PC-3 (cell line): ENCODE data around the gene LRRC51. TPM values are rescaled to one million over a fixed set of nuclear protein-coding genes. Genes with fewer than 3 reads are reported as not detected.

Experiments used
- ATAC-seq: fragments of 200-7000 bp; cut with Tn5 transposase; 2 replicates; pipeline ENCODE4 v1.9.1; 2020; ENCODE audit warnings: mild to moderate bottlenecking, moderate library complexity
- BruUV-seq: library from RNA; stranded (reverse); fragments of 400-500 nt; replicated peaks from 2 replicates; lab custom pipeline; 2021; lab: Mats Ljungman, UMichigan
- CTCF ChIA-PET: fragments of 300-600 bp; sonication (Branson Sonifier 250); formaldehyde crosslinking; loops from one replicate; lab custom pipeline; 2022; ENCODE audit warnings: antibody characterized with exemption; lab: Charles Lee
- POLR2A ChIA-PET: fragments of 300-600 bp; sonication (Branson Sonifier 250); formaldehyde crosslinking; loops from one replicate; lab custom pipeline; 2022; ENCODE audit warnings: antibody characterized with exemption; ENCODE audit not compliant: unreplicated experiment; lab: Charles Lee
- DNase-seq: peaks from one replicate; pipeline ENCODE4 v3.0.0-alpha.2; 2015
- H2AFZ ChIP-seq: fragments of 300-600 bp; sonication (generic); 2 replicates; pipeline ENCODE4 v1.6.0; 2016; ENCODE audit warnings: antibody characterized with exemption, low read length
- H3F3A ChIP-seq: fragments of 300-600 bp; sonication (generic); one replicate; pipeline ENCODE4 v1.6.0; 2017; ENCODE audit warnings: antibody characterized with exemption, low read length, control low read depth, mild to moderate bottlenecking; ENCODE audit not compliant: unreplicated experiment
- H3K27ac ChIP-seq: fragments of 300-600 bp; sonication (generic); 2 replicates; pipeline ENCODE4 v1.5.1; 2016; ENCODE audit warnings: mild to moderate bottlenecking, low read length
- H3K27me3 ChIP-seq: fragments of 300-600 bp; sonication (generic); 2 replicates; pipeline ENCODE4 v1.6.1; 2016; ENCODE audit warnings: low read length, mixed read lengths
- H3K36me3 ChIP-seq: fragments of 300-600 bp; sonication (generic); 2 replicates; pipeline ENCODE4 v1.6.1; 2016; ENCODE audit warnings: low read depth, mixed run types, low read length, mixed read lengths
- H3K4me1 ChIP-seq: fragments of 300-600 bp; sonication (generic); 2 replicates; pipeline ENCODE4 v1.5.1; 2016; ENCODE audit warnings: low read length; ENCODE audit not compliant: insufficient read depth
- H3K4me2 ChIP-seq: fragments of 300-600 bp; sonication (generic); 2 replicates; pipeline ENCODE4 v1.6.0; 2016; ENCODE audit warnings: low read length
- H3K4me3 ChIP-seq: fragments of 300-600 bp; sonication (generic); 2 replicates; pipeline ENCODE4 v1.5.1; 2016; ENCODE audit warnings: mild to moderate bottlenecking, low read length, mixed read lengths
- H3K79me2 ChIP-seq: fragments of 300-600 bp; sonication (generic); 2 replicates; pipeline ENCODE4 v1.6.1; 2017; ENCODE audit warnings: low read length, mixed read lengths
- H3K9ac ChIP-seq: fragments of 300-600 bp; sonication (generic); 2 replicates; pipeline ENCODE4 v1.6.0; 2016; ENCODE audit warnings: mild to moderate bottlenecking, low read length
- H3K9me2 ChIP-seq: fragments of 300-600 bp; sonication (generic); replicated peaks from 2 replicates; pipeline ENCODE4 v1.6.1; 2016; ENCODE audit warnings: mixed run types, low read length, mixed read lengths
- H3K9me3 ChIP-seq: fragments of 300-600 bp; sonication (generic); 2 replicates; pipeline ENCODE4 v1.6.1; 2016; ENCODE audit warnings: low read length, mixed read lengths
- H4K20me1 ChIP-seq: fragments of 300-600 bp; sonication (generic); 2 replicates; pipeline ENCODE4 v1.6.1; 2016; ENCODE audit warnings: low read length, mixed read lengths
- EZH2 ChIP-seq: fragments of 300-600 bp; sonication (generic); IDR thresholded peaks from one replicate; pipeline ENCODE4 v1.6.1; 2017; ENCODE audit warnings: antibody characterized with exemption, mild to moderate bottlenecking, low read length; ENCODE audit not compliant: unreplicated experiment
- EZH2phosphoT487 ChIP-seq: fragments of 300-600 bp; sonication (generic); IDR thresholded peaks from 2 replicates; pipeline ENCODE4 v1.6.1; 2018; ENCODE audit warnings: mild to moderate bottlenecking, antibody characterized with exemption, low read length, borderline replicate concordance
- intact Hi-C: fragments of 100-400 bp; cut with micrococcal nuclease; formaldehyde crosslinking; loops from 2 replicates; pipeline ENCODE4 v1.9.0; 2023
- total RNA-seq: library from RNA; depleted of rRNA; stranded (reverse); fragments of >200 nt; gene quantifications from 2 replicates; pipeline ENCODE4 v1.2.3, GENCODE V29; 2014
- TF ChIP-seq, protein P1 (sequence below): fragments of 300-600 bp; sonication (generic); conservative IDR thresholded peaks from 2 replicates; pipeline ENCODE4 v1.5.1; 2017; ENCODE audit warnings: antibody characterized with exemption, low read depth, mild to moderate bottlenecking, low read length

The LRRC51 gene
- total RNA-seq, 1 experiment from 2014 or later = 5.8 TPM

GRCh38 chr11:72081184-72081644 is 564 bp downstream of the LRRC51 start:
- Histone ChIP-seq H4K20me1 (peaks cover 12% of the 10 kb centered on the region; the same call in 1 of the 2 replicates), H3K9ac (peak overlapping the region; percentile 78), H3K79me2 (peaks cover 41% of the 10 kb centered on the region), H3K9me3 (no peaks in the 10 kb centered on the region), H3K9me2 (no peaks in the 10 kb centered on the region), H3K4me2 (peak overlapping the region; percentile 85), H3K27ac (peak overlapping the region; percentile 69), H3K36me3 (no peaks in the 10 kb centered on the region), H3K4me3 (peak overlapping the region; percentile 86), H3F3A (no peaks in the 10 kb centered on the region), H3K4me1 (peaks cover 31% of the 10 kb centered on the region), H3K27me3 (no peaks in the 10 kb centered on the region), H2AFZ (peak overlapping the region; percentile 93)
- DNase-seq (no peak), ATAC-seq (no peak)
- ChIA-PET POLR2A (no interaction called here), CTCF (interaction anchor here (1.4 kb wide), 1 partner anchor 10 kb away, joined by 4 read pairs; no protein-coding TSS in a partner anchor)
- TF ChIP-seq EZH2phosphoT487 = no peak
- TF ChIP-seq EZH2 = no peak
- intact Hi-C loops = loop anchor here (2.0 kb wide), 1 partner anchor 56 kb away; no protein-coding TSS in a partner anchor
- TSS peak; percentile 73 for BruUV-seq

DNA sequence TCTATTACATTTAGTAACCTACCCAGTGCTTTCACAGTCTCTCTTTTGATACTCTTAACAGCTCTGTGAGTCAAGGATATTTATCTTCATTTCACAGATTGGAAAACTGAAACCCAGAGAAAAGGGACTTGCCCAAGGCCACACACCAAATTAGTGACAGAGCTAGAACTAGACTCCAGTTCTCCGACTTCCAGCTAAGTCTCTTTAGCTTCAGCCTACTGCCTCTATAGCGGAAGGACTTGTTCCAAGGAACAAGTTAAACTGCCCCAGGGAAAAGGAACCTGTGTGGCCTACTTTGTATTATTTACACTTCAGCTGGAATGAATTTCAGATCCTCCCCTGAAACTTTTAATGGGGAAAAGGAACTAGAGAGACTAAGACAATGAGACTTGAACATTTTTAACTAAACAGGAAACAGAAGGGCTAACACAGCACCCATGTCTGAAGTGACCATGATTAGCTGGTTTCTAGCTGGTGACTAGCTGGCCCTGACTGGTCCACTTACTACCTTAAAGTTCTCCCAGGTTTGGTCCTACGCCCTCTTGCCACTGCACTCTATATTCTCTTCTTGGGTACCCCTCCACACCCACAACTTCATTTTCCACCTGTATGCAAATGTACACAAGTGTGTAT is 1.3 kb downstream of the LRRC51 start:
- H3K4me1 ChIP-seq = peaks cover 31% of the 10 kb centered on the region
- H3F3A ChIP-seq = no peaks in the 10 kb centered on the region
- H3K4me3 ChIP-seq = peak overlapping the region; percentile 86; the same call in 1 of the 2 replicates
- intact Hi-C loops = loop anchor here (2.0 kb wide), 1 partner anchor 57 kb away; no protein-coding TSS in a partner anchor
- peaks cover 12% of the 10 kb centered on the region; the same call in 1 of the 2 replicates for H4K20me1 ChIP-seq
- H2AFZ ChIP-seq = peak overlapping the region; percentile 93
- no peaks in the 10 kb centered on the region for H3K27me3 ChIP-seq
- H3K9ac ChIP-seq = no peak overlapping the region
- no peak for ATAC-seq
- BruUV-seq = no TSS peak
- H3K36me3 ChIP-seq = no peaks in the 10 kb centered on the region
- peak overlapping the region; percentile 85 for H3K4me2 ChIP-seq
- ChIA-PET CTCF (interaction anchor here (0.6 to 1.4 kb wide), 2 partner anchors 10 to 49 kb away, joined by 4 to 5 read pairs; no protein-coding TSS in a partner anchor), POLR2A (interaction anchor here (0.5 kb wide), 1 partner anchor 38 kb away, joined by 3 read pairs; no protein-coding TSS in a partner anchor)
- peak overlapping the region; percentile 69 for H3K27ac ChIP-seq
- no peaks in the 10 kb centered on the region for H3K9me3 ChIP-seq
- peak; percentile 73 for DNase-seq
- peaks cover 33% of the 10 kb centered on the region for H3K79me2 ChIP-seq
- no peaks in the 10 kb centered on the region for H3K9me2 ChIP-seq
- TF ChIP-seq EZH2phosphoT487 (no peak), EZH2 (no peak)
- TF ChIP-seq, protein P1, sequence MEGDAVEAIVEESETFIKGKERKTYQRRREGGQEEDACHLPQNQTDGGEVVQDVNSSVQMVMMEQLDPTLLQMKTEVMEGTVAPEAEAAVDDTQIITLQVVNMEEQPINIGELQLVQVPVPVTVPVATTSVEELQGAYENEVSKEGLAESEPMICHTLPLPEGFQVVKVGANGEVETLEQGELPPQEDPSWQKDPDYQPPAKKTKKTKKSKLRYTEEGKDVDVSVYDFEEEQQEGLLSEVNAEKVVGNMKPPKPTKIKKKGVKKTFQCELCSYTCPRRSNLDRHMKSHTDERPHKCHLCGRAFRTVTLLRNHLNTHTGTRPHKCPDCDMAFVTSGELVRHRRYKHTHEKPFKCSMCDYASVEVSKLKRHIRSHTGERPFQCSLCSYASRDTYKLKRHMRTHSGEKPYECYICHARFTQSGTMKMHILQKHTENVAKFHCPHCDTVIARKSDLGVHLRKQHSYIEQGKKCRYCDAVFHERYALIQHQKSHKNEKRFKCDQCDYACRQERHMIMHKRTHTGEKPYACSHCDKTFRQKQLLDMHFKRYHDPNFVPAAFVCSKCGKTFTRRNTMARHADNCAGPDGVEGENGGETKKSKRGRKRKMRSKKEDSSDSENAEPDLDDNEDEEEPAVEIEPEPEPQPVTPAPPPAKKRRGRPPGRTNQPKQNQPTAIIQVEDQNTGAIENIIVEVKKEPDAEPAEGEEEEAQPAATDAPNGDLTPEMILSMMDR = no peak

GRCh38 chr11:72083414-72083813 is 2.8 kb downstream of the LRRC51 start:
- Histone ChIP-seq H3F3A (no peaks in the 10 kb centered on the region), H3K36me3 (no peaks in the 10 kb centered on the region; the same call in 1 of the 2 replicates), H3K9me2 (no peaks in the 10 kb centered on the region), H3K4me3 (no peak overlapping the region), H3K27ac (no peak overlapping the region), H4K20me1 (peaks cover 6% of the 10 kb centered on the region; the same call in 1 of the 2 replicates), H3K9ac (no peak overlapping the region), H3K27me3 (no peaks in the 10 kb centered on the region), H3K9me3 (no peaks in the 10 kb centered on the region), H3K4me2 (no peak overlapping the region), H2AFZ (no peak overlapping the region), H3K79me2 (peaks cover 19% of the 10 kb centered on the region), H3K4me1 (peaks cover 24% of the 10 kb centered on the region)
- POLR2A ChIA-PET = no interaction called here
- BruUV-seq = no TSS peak
- ATAC-seq (no peak), DNase-seq (no peak)
- intact Hi-C loops = no loop called here
- CTCF ChIA-PET = no interaction called here
- TF ChIP-seq EZH2 (no peak), EZH2phosphoT487 (no peak)
- TF ChIP-seq, protein P1 = no peak
